ENCODE results near the gene HOXB4.
A peak's percentile ranks its signal among the peaks of the same experiment; 100 is the strongest.

- no peak for TF ChIP-seq GABPA (IDR thresholded peaks at IDR 0.05; ENCODE audit: low read depth)
- no peak for TF ChIP-seq NRF1 (IDR thresholded peaks at IDR 0.05; ENCODE audit: low read depth, low read length)
- no peak for TF ChIP-seq EP300 (IDR thresholded peaks at IDR 0.05; ENCODE audit: borderline replicate concordance in 1 of 2, low read depth in 1 of 2, low read length in 1 of 2)
- no peak for TF ChIP-seq MEF2A (IDR thresholded peaks at IDR 0.05; ENCODE audit: borderline replicate concordance, low read depth)
- peak; percentile 100 for TF ChIP-seq CTCF (IDR thresholded peaks at IDR 0.05)
Measured at GRCh38 chr17:48618256-48618896, 40.2 kb upstream of the HOXB4 start.

All from SK-N-SH (cell line).